ENCODE results near the gene FBXL2. TPM values are rescaled to one million over a fixed set of nuclear protein-coding genes. Genes with fewer than 3 reads are reported as not detected.
"Not testable (repeated sequence)": the region's sequence is repeated elsewhere in the genome, so short reads cannot be mapped to it uniquely, and the experiment has no call there.

The FBXL2 gene
- total RNA-seq, 3 donors from 2014 or later (not counting 1 experiment from before 2014, with no cell fraction given): not detected

DNA sequence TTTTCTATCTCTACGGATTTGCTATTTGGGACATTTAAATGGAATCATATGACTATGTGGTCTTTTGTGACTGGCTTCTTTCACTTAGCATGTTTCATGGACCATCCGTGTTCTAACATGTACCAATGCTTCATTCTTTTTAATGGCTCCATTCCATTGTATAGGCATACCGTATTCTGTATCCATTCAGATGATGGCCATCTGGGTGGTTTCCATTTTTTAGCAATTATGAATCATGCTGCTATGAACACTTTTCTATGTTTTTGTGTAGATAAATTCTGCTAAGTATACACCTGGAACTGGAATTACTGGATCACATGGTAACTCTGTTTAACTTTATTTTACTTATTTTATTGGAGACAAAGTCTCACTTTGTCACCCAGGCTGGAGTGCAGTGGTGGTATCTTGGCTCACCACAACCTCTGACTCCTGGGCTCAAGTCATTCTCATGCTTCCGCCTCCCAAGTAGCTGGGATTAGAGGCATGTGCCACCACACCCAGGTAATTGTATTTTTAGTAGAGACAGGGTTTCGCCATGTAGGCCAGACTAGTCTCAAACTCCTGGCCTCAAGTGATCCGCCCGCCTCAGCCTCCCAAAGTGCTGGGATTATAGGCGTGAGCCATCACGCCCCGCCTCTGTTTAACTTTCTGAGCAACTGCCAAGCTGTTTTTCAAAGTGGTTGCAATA is 149.5 kb downstream of the FBXL2 start:
- Mint-ChIP-seq H3K9me3 (no peaks in the 10 kb centered on the region), H3K4me1 (peaks cover 51 to 54% of the 10 kb centered on the region in 2 donors), H3K36me3 (no peaks in the 10 kb centered on the region), H3K27ac (peak overlapping the region in 1 of 2 donors; percentile 53), H3K27me3 (ENCODE audit: low read depth in 2 of 2) (no peaks in the 10 kb centered on the region), H3K4me3 (no peak overlapping the region)
- 98% methylated on average over 9 of the region's 10 CpGs for WGBS (ENCODE audit: insufficient coverage)
- Histone ChIP-seq H3K27me3 (ENCODE audit: control insufficient read depth, insufficient read depth, low read length) (no peaks in the 10 kb centered on the region), H3K27ac (ENCODE audit: low read length) (no peak overlapping the region), H3K4me3 (ENCODE audit: low read length) (no peak overlapping the region), H3K36me3 (ENCODE audit: control insufficient read depth, insufficient read depth, low read length) (peaks cover 25% of the 10 kb centered on the region), H3K9me3 (ENCODE audit: control insufficient read depth, insufficient read depth, low read length) (no peaks in the 10 kb centered on the region), H3K4me1 (ENCODE audit: control insufficient read depth, insufficient read depth, low read length) (no peaks in the 10 kb centered on the region)
- DNase-seq (no peak), ATAC-seq (no peak)
- TF ChIP-seq, protein P1, sequence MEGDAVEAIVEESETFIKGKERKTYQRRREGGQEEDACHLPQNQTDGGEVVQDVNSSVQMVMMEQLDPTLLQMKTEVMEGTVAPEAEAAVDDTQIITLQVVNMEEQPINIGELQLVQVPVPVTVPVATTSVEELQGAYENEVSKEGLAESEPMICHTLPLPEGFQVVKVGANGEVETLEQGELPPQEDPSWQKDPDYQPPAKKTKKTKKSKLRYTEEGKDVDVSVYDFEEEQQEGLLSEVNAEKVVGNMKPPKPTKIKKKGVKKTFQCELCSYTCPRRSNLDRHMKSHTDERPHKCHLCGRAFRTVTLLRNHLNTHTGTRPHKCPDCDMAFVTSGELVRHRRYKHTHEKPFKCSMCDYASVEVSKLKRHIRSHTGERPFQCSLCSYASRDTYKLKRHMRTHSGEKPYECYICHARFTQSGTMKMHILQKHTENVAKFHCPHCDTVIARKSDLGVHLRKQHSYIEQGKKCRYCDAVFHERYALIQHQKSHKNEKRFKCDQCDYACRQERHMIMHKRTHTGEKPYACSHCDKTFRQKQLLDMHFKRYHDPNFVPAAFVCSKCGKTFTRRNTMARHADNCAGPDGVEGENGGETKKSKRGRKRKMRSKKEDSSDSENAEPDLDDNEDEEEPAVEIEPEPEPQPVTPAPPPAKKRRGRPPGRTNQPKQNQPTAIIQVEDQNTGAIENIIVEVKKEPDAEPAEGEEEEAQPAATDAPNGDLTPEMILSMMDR (IDR thresholded peaks at IDR 0.05): no peak
- intact Hi-C loops (cut with micrococcal nuclease): no loop called here

DNA sequence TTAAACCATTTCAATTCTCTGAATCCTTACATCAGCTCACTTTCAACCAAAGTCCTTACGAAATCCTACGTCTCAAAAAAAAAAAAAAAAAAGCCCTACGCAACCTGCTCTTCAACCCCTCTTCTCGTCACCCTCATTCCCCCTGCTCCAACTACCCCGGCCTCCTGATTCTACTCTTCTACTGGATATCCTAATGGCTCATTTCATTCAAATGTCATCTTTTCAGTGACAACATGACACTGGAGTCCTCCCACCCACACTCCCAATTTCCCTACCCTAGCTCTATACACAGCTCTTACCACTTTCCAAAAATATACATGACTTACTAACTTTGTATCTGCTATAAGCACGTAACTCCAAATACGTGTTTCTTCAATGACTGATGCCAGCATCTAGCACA is 151.5 kb downstream of the FBXL2 start:
- Mint-ChIP-seq H3K27ac (peak overlapping the region; percentile 3 to 60), H3K4me1 (peaks cover 64 to 68% of the 10 kb centered on the region in 2 donors), H3K4me3 (no peak overlapping the region), H3K9me3 (no peaks in the 10 kb centered on the region), H3K36me3 (no peaks in the 10 kb centered on the region), H3K27me3 (ENCODE audit: low read depth in 2 of 2) (no peaks in the 10 kb centered on the region)
- Histone ChIP-seq H3K36me3 (ENCODE audit: control insufficient read depth, insufficient read depth, low read length) (peaks cover 13% of the 10 kb centered on the region), H3K27me3 (ENCODE audit: control insufficient read depth, insufficient read depth, low read length) (no peaks in the 10 kb centered on the region), H3K4me3 (ENCODE audit: low read length) (no peak overlapping the region), H3K27ac (ENCODE audit: low read length) (no peak overlapping the region), H3K9me3 (ENCODE audit: control insufficient read depth, insufficient read depth, low read length) (no peaks in the 10 kb centered on the region), H3K4me1 (ENCODE audit: control insufficient read depth, insufficient read depth, low read length) (peaks cover 8% of the 10 kb centered on the region)
- TF ChIP-seq, protein P1 (IDR thresholded peaks at IDR 0.05): no peak
- ATAC-seq: no peak
- WGBS (ENCODE audit: insufficient coverage): 92% methylated on average over 7 of the region's 7 CpGs
- intact Hi-C loops (cut with micrococcal nuclease): no loop called here
- no peak for DNase-seq

DNA sequence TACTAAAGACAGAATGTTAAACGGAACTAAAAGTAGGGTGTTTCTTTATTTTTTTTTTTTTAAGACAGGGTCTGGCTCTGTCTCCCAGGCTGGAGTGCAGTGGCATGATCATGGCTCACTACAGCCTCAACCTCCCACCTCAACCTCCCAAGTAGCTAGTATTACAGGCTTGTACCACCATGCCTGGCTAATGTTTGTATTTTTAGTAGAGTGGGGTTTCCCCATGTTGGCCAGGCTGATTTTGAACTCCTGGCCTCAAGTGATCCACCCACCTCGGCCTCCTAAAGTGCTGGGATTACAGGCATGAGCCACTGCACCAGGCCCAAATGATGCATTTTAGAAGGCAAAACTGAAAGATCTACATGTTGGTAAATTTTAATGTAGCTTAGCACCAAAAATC is 152.1 kb downstream of the FBXL2 start:
- H3K4me3 ChIP-seq (ENCODE audit: low read length); H3K27ac ChIP-seq (ENCODE audit: low read length); H3K4me3 Mint-ChIP-seq; H3K36me3 Mint-ChIP-seq; DNase-seq; H3K27me3 Mint-ChIP-seq (ENCODE audit: low read depth in 2 of 2); H3K9me3 Mint-ChIP-seq; H3K36me3 ChIP-seq (ENCODE audit: control insufficient read depth, insufficient read depth, low read length); H3K9me3 ChIP-seq (ENCODE audit: control insufficient read depth, insufficient read depth, low read length); H3K4me1 ChIP-seq (ENCODE audit: control insufficient read depth, insufficient read depth, low read length); intact Hi-C loops (cut with micrococcal nuclease); ATAC-seq; H3K27me3 ChIP-seq (ENCODE audit: control insufficient read depth, insufficient read depth, low read length): not testable (repeated sequence)
- Mint-ChIP-seq H3K27ac (peak overlapping the region; percentile 60 to 69), H3K4me1 (peaks cover 67 to 71% of the 10 kb centered on the region in 2 donors)
- WGBS (ENCODE audit: insufficient coverage): 65% methylated on average over 2 of the region's 2 CpGs

DNA sequence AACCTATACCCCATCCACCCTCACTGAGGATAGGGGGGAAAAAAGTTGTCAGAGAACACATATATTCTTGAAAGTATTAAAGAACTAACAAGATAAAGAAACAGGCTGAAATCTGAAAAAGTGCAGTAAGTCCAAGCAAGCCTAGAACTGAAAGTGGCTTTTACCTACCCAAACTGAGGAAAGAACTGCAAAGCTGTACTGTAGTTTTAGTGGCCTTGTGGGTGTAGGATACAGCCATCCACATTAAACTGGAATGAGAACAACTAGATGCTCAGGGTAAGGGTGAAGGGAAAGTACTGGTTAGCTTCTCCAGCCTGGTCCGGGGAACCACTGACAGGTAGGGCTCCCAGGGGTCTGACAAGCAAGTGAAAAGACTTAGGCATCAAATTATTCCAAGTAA is 152.8 kb downstream of the FBXL2 start:
- WGBS (ENCODE audit: insufficient coverage): 77% methylated on average over 1 of the region's 1 CpG
- no peak overlapping the region for H3K4me3 ChIP-seq (ENCODE audit: low read length)
- no peaks in the 10 kb centered on the region for H3K9me3 ChIP-seq (ENCODE audit: control insufficient read depth, insufficient read depth, low read length)
- ATAC-seq (no peak), DNase-seq (no peak)
- Mint-ChIP-seq H3K9me3 (no peaks in the 10 kb centered on the region), H3K4me1 (peaks cover 65 to 67% of the 10 kb centered on the region in 2 donors), H3K36me3 (no peaks in the 10 kb centered on the region), H3K4me3 (no peak overlapping the region), H3K27ac (peak overlapping the region; percentile 57 to 69), H3K27me3 (ENCODE audit: low read depth in 2 of 2) (no peaks in the 10 kb centered on the region)
- TF ChIP-seq, protein P1 (IDR thresholded peaks at IDR 0.05): no peak
- no peaks in the 10 kb centered on the region for H3K27me3 ChIP-seq (ENCODE audit: control insufficient read depth, insufficient read depth, low read length)
- peaks cover 9% of the 10 kb centered on the region for H3K4me1 ChIP-seq (ENCODE audit: control insufficient read depth, insufficient read depth, low read length)
- H3K27ac ChIP-seq (ENCODE audit: low read length): no peak overlapping the region
- H3K36me3 ChIP-seq (ENCODE audit: control insufficient read depth, insufficient read depth, low read length): peaks cover 4% of the 10 kb centered on the region
- intact Hi-C loops (cut with micrococcal nuclease): no loop called here
